ENCODE measurements around the gene LAMTOR4.

Gene LAMTOR4

GRCh38 chr7:100155553-100156317 lies 7.0 kb downstream of the LAMTOR4 start:
- H3K27me3 Mint-ChIP-seq (ENCODE audit: low read depth) = no peaks in the 10 kb centered on the region
- peaks cover 31% of the 10 kb centered on the region for H3K36me3 Mint-ChIP-seq (ENCODE audit: low read depth)
- H3K4me3 Mint-ChIP-seq = no peak overlapping the region
- H3K27ac Mint-ChIP-seq = no peak overlapping the region
- H3K9me3 Mint-ChIP-seq = no peaks in the 10 kb centered on the region
- H3K4me1 Mint-ChIP-seq (ENCODE audit: low read depth) = peaks cover 32% of the 10 kb centered on the region

- Mint-ChIP-seq H3K27ac (peak overlapping the region; percentile 62), H3K27me3 (ENCODE audit: low read depth) (no peaks in the 10 kb centered on the region), H3K4me3 (peak overlapping the region; percentile 80), H3K4me1 (ENCODE audit: low read depth) (peaks cover 31% of the 10 kb centered on the region), H3K9me3 (no peaks in the 10 kb centered on the region), H3K36me3 (ENCODE audit: low read depth) (peaks cover 30% of the 10 kb centered on the region)
Observed at GRCh38 chr7:100156331-100157068, 7.8 kb downstream of the LAMTOR4 start.

- Mint-ChIP-seq H3K4me3 (peak overlapping the region; percentile 80), H3K9me3 (no peaks in the 10 kb centered on the region), H3K27me3 (ENCODE audit: low read depth) (no peaks in the 10 kb centered on the region), H3K36me3 (ENCODE audit: low read depth) (peaks cover 29% of the 10 kb centered on the region), H3K4me1 (ENCODE audit: low read depth) (peaks cover 30% of the 10 kb centered on the region), H3K27ac (peak overlapping the region; percentile 62)
Observed at GRCh38 chr7:100157069-100157333, 8.3 kb downstream of the LAMTOR4 start.

- peaks cover 24% of the 10 kb centered on the region for H3K36me3 Mint-ChIP-seq (ENCODE audit: low read depth)
- H3K4me3 Mint-ChIP-seq = peak overlapping the region; percentile 80
- peak overlapping the region; percentile 76 for H3K27ac Mint-ChIP-seq
- no peaks in the 10 kb centered on the region for H3K27me3 Mint-ChIP-seq (ENCODE audit: low read depth)
- peaks cover 25% of the 10 kb centered on the region for H3K4me1 Mint-ChIP-seq (ENCODE audit: low read depth)
- no peaks in the 10 kb centered on the region for H3K9me3 Mint-ChIP-seq
Observed at GRCh38 chr7:100157334-100158228, 8.9 kb downstream of the LAMTOR4 start.

- Mint-ChIP-seq H3K36me3 (ENCODE audit: low read depth) (peaks cover 21% of the 10 kb centered on the region), H3K4me1 (ENCODE audit: low read depth) (peaks cover 33% of the 10 kb centered on the region), H3K27ac (peak within 1 kb of the TSS; percentile 77), H3K9me3 (no peaks in the 10 kb centered on the region), H3K27me3 (ENCODE audit: low read depth) (no peaks in the 10 kb centered on the region), H3K4me3 (peak within 1 kb of the TSS; percentile 80)
Observed at GRCh38 chr7:100158229-100159098, 9.7 kb downstream of the LAMTOR4 start, which contains the start of gene TRAPPC14. TRAPPC14 (minus strand) TSS chr7:100158723; CDS start chr7:100158499, 224 bp downstream.

GRCh38 chr7:100159099-100159623 lies 10.4 kb downstream of the LAMTOR4 start:
- Mint-ChIP-seq H3K27me3 (ENCODE audit: low read depth) (no peaks in the 10 kb centered on the region), H3K9me3 (no peaks in the 10 kb centered on the region), H3K4me3 (peak overlapping the region; percentile 79), H3K36me3 (ENCODE audit: low read depth) (peaks cover 16% of the 10 kb centered on the region), H3K27ac (peak overlapping the region; percentile 77), H3K4me1 (ENCODE audit: low read depth) (peaks cover 38% of the 10 kb centered on the region)

- peaks cover 39% of the 10 kb centered on the region for H3K4me1 Mint-ChIP-seq (ENCODE audit: low read depth)
- H3K27ac Mint-ChIP-seq = no peak overlapping the region
Observed at GRCh38 chr7:100160067-100160466, 11.3 kb downstream of the LAMTOR4 start.

GRCh38 chr7:100163006-100163531 lies 14.4 kb downstream of the LAMTOR4 start:
- peak overlapping the region; percentile 45 for H3K4me3 Mint-ChIP-seq

More at GRCh38 chr7:100160067-100160466, 11.3 kb downstream of the LAMTOR4 start:
- no peaks in the 10 kb centered on the region for H3K9me3 Mint-ChIP-seq
- H3K36me3 Mint-ChIP-seq (ENCODE audit: low read depth) = peaks cover 14% of the 10 kb centered on the region
- H3K4me3 Mint-ChIP-seq = no peak overlapping the region
- no peaks in the 10 kb centered on the region for H3K27me3 Mint-ChIP-seq (ENCODE audit: low read depth)

GRCh38 chr7:100163871-100164270 lies 15.2 kb downstream of the LAMTOR4 start:
- Mint-ChIP-seq H3K4me3 (no peak overlapping the region), H3K9me3 (no peaks in the 10 kb centered on the region), H3K4me1 (ENCODE audit: low read depth) (peaks cover 58% of the 10 kb centered on the region), H3K27ac (no peak overlapping the region), H3K27me3 (ENCODE audit: low read depth) (peaks cover 16% of the 10 kb centered on the region), H3K36me3 (ENCODE audit: low read depth) (no peaks in the 10 kb centered on the region)

More at GRCh38 chr7:100163006-100163531, 14.4 kb downstream of the LAMTOR4 start:
- Mint-ChIP-seq H3K4me1 (ENCODE audit: low read depth) (peaks cover 52% of the 10 kb centered on the region), H3K27ac (peak overlapping the region; percentile 26), H3K9me3 (no peaks in the 10 kb centered on the region), H3K36me3 (ENCODE audit: low read depth) (no peaks in the 10 kb centered on the region), H3K27me3 (ENCODE audit: low read depth) (peaks cover 8% of the 10 kb centered on the region)

- peaks cover 71% of the 10 kb centered on the region for H3K4me1 Mint-ChIP-seq (ENCODE audit: low read depth)
- H3K27ac Mint-ChIP-seq = peak overlapping the region; percentile 66
- H3K27me3 Mint-ChIP-seq (ENCODE audit: low read depth) = peaks cover 26% of the 10 kb centered on the region
- no peaks in the 10 kb centered on the region for H3K9me3 Mint-ChIP-seq
- H3K36me3 Mint-ChIP-seq (ENCODE audit: low read depth) = peaks cover 3% of the 10 kb centered on the region
- H3K4me3 Mint-ChIP-seq = peak overlapping the region; percentile 64
Observed at GRCh38 chr7:100166317-100166940, 17.7 kb downstream of the LAMTOR4 start.

- H3K36me3 Mint-ChIP-seq (ENCODE audit: low read depth) = peaks cover 3% of the 10 kb centered on the region
- H3K27me3 Mint-ChIP-seq (ENCODE audit: low read depth) = peaks cover 30% of the 10 kb centered on the region
- H3K9me3 Mint-ChIP-seq = no peaks in the 10 kb centered on the region
- peak overlapping the region; percentile 26 for H3K27ac Mint-ChIP-seq
- peaks cover 71% of the 10 kb centered on the region for H3K4me1 Mint-ChIP-seq (ENCODE audit: low read depth)
- H3K4me3 Mint-ChIP-seq = peak overlapping the region; percentile 64
Observed at GRCh38 chr7:100166970-100167911, 18.5 kb downstream of the LAMTOR4 start.

- peaks cover 67% of the 10 kb centered on the region for H3K4me1 Mint-ChIP-seq (ENCODE audit: low read depth)
- peaks cover 3% of the 10 kb centered on the region for H3K36me3 Mint-ChIP-seq (ENCODE audit: low read depth)
- peak overlapping the region; percentile 64 for H3K4me3 Mint-ChIP-seq
- H3K27me3 Mint-ChIP-seq (ENCODE audit: low read depth) = peaks cover 30% of the 10 kb centered on the region
- H3K9me3 Mint-ChIP-seq = no peaks in the 10 kb centered on the region
- H3K27ac Mint-ChIP-seq = peak overlapping the region; percentile 36
Observed at GRCh38 chr7:100167912-100168323, 19.2 kb downstream of the LAMTOR4 start.

All from T-helper 1 cell treated with Interleukin-12 subunit alpha and Interleukin-12 subunit beta and Interleukin-4 antibody, amounts not matched to agents 30 μg/mL and 1 μg/mL, for 36 hours (primary cell).